Breast epithelium (tissue), 3 donors: ENCODE measurements around the gene ILK.

Source experiments
- POLR2A ChIP-seq: fragments of 450-650 bp; IDR thresholded peaks from one replicate; pipeline ENCODE4 v1.6.1; 2016; ENCODE audit warnings: antibody characterized with exemption, mild to moderate bottlenecking, moderate library complexity
- TF ChIP-seq, protein P1 (sequence below), 3 donors: fragments of 450-650 bp; IDR thresholded peaks; one replicate each; pipeline ENCODE4 v1.5.1; 2016 to 2017; ENCODE audit warnings: antibody characterized with exemption in 3 of 3, mild to moderate bottlenecking in 3 of 3, moderate library complexity in 3 of 3

- TF ChIP-seq, protein P1, sequence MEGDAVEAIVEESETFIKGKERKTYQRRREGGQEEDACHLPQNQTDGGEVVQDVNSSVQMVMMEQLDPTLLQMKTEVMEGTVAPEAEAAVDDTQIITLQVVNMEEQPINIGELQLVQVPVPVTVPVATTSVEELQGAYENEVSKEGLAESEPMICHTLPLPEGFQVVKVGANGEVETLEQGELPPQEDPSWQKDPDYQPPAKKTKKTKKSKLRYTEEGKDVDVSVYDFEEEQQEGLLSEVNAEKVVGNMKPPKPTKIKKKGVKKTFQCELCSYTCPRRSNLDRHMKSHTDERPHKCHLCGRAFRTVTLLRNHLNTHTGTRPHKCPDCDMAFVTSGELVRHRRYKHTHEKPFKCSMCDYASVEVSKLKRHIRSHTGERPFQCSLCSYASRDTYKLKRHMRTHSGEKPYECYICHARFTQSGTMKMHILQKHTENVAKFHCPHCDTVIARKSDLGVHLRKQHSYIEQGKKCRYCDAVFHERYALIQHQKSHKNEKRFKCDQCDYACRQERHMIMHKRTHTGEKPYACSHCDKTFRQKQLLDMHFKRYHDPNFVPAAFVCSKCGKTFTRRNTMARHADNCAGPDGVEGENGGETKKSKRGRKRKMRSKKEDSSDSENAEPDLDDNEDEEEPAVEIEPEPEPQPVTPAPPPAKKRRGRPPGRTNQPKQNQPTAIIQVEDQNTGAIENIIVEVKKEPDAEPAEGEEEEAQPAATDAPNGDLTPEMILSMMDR (IDR thresholded peaks at IDR 0.05), result no peak
- TF ChIP-seq POLR2A, result no peak
Measured at GRCh38 chr11:6632116-6633073, 28.8 kb downstream of the ILK start.
